Middle frontal gyrus (tissue), 1 donor: ENCODE data around the gene IP6K1.

ENCODE experiments used
- DNase-seq: peaks from one replicate; pipeline ENCODE4 v3.0.0-alpha.2; 2015; ENCODE audit warnings: low spot score; ENCODE audit errors: extremely low spot score

The IP6K1 gene

GRCh38 chr3:49724586-49724985 is 61.8 kb downstream of the IP6K1 start:
- no peak for DNase-seq

- DNase-seq: peak; percentile 97
Observed at GRCh38 chr3:49723628-49724551, 62.5 kb downstream of the IP6K1 start, which contains the start of gene GMPPB. Gene GMPPB (minus strand): TSS chr3:49723951. CDS start chr3:49723726, 225 bp downstream.

- no peak for DNase-seq
Observed at GRCh38 chr3:49723296-49723627, 63.1 kb downstream of the IP6K1 start.

- DNase-seq: no peak
Observed at GRCh38 chr3:49722896-49723295, 63.4 kb downstream of the IP6K1 start.

GRCh38 chr3:49721896-49722781 is 64.2 kb downstream of the IP6K1 start:
- no peak for DNase-seq

- no peak for DNase-seq
Observed at GRCh38 chr3:49721596-49721895, 64.8 kb downstream of the IP6K1 start.

- no peak for DNase-seq
Observed at GRCh38 chr3:49720855-49721595, 65.3 kb downstream of the IP6K1 start.

GRCh38 chr3:49719214-49719884 is 67.0 kb downstream of the IP6K1 start, which contains the start of gene AMIGO3:
Gene AMIGO3 (minus strand): TSS chr3:49719684. CDS start chr3:49719465, 219 bp downstream.
- peak; percentile 87 for DNase-seq

- no peak for DNase-seq
Observed at GRCh38 chr3:49718858-49719213, 67.5 kb downstream of the IP6K1 start.

GRCh38 chr3:49717959-49718857 is 68.1 kb downstream of the IP6K1 start:
- no peak for DNase-seq

GRCh38 chr3:49717211-49717958 is 69.0 kb downstream of the IP6K1 start:
- no peak for DNase-seq

GRCh38 chr3:49716691-49717210 is 69.6 kb downstream of the IP6K1 start:
- no peak for DNase-seq

GRCh38 chr3:49716169-49716568 is 70.2 kb downstream of the IP6K1 start:
- no peak for DNase-seq

- DNase-seq: no peak
Observed at GRCh38 chr3:49715611-49716121, 70.7 kb downstream of the IP6K1 start.

GRCh38 chr3:49714728-49715550 is 71.4 kb downstream of the IP6K1 start:
- DNase-seq: no peak

GRCh38 chr3:49713336-49714105 is 72.8 kb downstream of the IP6K1 start:
- no peak for DNase-seq

GRCh38 chr3:49712631-49713317 is 73.6 kb downstream of the IP6K1 start:
- no peak for DNase-seq
